NCI-H345 (cell line): ENCODE measurements around the gene VENTX.

Source experiments
- DNase-seq: peaks from one replicate; lab custom pipeline; 2025; lab: John Stamatoyannopoulos, UW

The VENTX gene

DNA sequence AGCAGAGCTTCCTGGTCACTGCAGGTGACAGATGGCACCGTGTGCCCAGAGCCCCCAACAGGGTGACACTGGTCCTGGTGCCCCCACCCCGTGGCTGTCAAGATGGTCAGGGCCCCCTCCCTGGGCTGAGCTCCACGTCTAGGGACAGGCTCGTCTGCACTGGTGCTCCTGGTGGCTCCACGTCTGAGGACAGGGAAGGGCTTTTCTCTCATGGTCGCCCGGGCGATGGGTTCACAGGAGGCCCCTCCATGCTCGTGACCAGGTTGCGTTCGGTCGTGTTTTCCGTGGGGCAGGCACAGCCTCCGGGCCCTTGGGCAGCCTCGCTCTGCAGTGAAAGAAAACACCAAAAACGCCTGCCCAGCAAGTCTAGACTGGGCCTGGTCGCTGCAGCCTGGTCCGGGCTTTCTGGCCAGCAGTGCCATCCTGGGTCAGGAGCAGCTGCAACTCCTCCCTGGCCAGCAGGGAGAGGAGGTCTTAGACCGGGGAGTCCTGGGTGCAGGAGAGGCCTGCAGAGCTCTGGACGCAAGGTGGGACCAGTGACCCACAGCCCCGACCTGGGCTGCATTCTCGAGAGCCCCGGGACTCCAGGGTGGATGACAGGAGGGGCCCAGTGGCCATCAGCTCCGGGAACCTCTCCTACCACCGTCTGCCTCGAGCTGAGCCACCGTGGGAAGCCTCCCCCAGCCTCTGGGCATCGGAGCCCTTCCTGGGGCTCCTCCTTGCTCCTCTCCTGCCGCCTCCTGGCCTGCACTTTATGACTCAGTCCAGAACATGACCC lies 35.5 kb upstream of the VENTX start:
- DNase-seq = no peak

DNA sequence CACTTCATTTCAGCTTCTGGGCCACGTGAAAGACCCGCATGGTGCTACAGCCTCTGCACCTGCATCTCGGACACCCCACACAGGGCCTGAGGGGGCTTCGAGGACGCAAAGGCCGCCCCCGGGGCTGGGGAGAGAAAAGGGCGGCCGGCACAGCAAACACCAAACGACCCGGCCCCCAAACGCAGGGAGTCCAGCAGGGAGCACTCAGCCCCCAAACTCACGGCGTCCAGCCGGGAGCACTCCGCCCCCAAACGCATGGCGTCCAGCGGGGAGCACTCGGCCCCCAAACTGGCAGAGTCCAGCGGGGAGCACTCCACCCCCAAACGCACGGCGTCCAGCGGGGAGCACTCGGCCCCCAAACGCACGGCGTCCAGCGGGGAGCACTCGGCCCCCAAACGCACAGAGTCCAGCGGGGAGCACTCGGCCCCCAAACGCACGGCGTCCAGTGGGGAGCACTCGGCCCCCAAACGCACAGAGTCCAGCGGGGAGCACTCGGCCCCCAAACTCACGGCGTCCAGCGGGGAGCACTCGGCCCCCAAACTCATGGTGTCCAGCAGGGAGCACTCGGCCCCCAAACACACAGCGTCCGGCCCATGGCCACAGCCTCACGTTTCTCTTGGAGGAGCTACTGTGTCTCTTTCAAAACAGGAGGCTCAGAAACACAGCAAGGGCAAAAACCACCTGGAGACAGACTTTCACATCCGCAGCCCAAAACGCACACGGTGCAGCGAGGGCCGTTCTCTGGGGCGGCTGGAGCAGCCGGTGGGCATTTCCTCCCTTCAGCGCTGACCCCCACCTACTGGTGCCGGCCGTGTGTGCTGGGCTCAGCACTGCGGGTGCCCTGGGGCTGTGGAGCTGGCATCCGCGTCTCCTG lies 34.6 kb upstream of the VENTX start:
- DNase-seq = no peak

DNA sequence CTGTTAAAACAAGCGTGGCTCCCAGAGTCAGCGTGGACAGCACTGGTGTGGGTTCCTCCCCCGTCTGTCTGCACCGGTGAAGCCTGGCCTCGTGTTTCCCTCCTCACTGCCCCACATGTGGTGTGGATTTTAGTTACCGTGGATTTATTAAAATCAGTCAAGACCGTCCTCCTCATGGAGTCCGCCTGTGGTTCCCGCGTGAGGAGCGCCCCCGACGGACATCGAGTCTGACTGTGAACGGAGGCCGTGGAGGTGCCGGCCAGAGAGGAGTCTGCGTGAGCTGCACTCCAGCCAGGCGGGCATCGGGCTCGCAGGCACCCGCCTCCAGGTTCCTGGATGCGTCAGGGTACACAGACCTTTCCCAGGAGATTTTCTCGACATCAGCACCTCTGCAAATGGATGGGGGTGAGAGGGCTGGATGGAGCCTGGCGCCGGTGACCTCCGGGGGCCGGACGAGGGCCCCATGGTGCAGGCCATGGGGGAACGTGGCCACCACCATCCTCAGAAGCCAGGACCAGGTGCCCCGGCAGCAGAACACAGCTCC lies 33.9 kb upstream of the VENTX start:
- DNase-seq = no peak

DNA sequence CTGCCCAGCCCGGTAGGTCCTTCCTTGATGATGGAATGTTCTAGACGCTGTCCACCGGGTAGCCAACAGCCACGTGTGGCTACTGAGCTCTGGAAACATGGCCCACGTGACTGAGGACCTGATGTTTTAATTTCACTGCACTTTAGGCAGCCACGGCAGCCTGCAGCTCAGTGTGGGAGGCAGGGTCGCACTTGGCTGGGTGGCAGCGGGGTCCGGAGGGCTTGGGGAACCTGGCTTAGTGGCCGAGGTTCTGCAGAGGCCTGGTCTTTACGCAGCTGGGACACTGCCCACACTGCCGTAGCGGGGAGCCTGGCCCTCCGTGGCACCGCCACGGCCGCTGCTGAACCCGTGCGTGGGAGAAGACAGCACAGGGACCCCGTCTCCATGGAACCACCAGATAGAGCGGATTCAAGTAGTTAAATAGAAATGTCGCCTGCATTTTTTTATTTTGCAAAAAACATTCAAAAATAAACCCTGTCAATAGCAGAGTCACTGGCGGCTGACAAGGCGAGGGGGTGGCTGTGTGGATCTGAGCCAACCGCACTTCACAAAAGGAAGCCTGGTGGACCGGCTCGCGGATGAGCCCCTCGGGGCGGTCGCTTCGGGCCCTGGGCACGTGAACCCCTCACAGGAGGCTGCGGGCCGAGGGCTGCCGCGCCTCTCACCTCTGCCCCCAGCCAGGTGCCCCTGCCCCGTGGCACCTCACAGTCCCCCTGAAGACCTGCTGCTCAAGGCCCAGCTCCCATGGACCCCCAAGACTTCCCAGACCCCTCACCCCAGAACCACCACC lies 33.2 kb upstream of the VENTX start:
- DNase-seq = no peak

DNA sequence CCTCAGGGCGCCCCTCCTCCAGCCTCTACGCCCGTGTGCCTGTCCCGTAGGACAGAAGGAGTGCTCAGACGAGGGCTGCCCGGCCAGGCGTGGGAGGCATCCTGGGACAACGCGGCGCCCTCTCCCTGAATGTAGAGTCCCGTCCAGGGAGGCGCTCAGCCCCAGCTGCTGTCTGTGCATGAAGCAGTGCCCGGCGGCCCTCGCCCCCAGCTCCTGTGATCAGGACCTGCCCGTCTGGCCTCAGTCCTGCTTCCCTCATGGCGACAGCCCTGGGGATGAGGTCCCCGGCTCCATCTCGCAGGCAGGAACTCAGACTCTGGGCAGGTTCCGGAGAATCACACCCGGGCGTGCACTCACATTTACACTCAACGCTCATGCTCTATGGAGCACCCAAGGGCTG lies 32.5 kb upstream of the VENTX start:
- DNase-seq = no peak

DNA sequence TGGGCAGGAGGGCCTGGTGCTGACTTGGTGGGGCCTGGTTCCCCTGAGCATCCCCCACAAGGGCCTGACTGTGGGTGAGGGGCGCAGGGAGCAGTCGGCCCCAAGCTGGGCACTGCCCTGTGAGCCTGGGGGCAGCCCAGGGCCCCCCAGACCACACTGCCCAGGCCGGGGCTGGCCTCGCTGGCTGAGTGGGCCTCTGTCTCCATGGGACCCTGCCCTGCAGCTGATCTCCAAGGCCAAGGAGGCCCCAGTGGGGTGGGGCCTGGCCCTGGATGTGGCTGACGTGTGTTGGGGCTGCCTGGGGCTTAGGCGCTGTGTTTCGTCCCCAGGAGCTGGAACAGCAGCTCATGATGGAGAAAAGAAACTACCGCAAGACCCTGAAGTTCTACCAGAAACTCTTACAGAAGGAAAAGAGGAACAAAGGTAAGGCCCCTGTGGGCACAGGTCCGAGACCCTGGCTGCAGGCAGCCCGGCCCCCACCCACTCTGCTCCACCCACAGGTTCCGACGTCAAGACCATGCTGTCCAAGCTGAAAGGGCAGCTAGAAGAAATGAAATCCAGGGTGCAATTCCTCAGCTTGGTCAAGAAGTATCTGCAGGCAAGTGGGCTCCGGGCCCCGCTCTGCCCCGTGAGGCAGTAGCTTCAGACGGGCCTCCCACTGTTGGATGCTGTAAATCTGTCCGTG lies 31.2 kb upstream of the VENTX start:
- DNase-seq = no peak

DNA sequence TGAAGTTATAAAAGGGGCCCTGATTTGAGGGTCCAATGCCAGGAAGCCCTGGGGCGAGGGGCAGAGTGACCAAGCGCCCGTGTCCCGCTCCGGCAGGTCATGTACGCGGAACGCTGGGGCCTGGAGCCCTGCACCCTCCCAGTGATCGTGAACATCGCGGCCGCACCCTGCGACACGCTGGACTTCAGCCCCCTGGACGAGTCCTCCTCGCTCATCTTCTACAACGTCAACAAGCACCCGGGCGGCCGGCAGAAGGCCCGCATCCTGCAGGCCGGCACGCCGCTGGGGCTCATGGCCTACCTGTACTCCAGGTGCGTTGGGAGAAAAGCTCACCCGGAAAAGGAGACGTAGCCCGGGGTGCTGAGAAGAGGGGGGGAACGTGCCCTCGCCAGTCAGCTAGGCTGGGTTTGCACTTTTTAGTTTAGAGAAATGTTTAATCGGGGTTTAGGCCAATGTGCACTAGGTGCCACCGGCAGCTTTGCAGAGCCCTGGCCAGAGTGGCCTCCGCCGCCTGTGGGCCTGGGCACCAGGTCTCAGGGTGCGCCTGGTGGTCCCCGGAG lies 30.5 kb upstream of the VENTX start:
- no peak for DNase-seq

DNA sequence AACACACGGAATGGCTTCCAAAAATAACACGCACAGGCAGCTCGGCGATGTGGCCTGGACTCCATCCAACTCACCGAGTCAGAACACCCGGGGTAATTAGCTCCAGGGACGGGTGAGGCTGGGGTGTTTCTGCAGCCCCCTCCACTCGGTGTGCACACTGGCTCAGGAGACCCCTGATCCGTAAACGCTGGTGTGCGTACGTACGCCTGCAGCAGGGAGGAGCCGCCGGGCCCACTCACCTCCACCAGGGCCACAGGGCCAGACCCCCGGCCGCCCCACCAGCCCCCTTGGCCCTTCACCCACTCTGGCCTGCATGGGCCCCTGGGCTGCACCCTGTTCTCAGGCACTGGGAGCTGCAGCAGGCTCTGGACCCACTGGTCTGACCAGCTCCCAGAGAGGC lies 30.0 kb upstream of the VENTX start:
- DNase-seq = no peak

DNA sequence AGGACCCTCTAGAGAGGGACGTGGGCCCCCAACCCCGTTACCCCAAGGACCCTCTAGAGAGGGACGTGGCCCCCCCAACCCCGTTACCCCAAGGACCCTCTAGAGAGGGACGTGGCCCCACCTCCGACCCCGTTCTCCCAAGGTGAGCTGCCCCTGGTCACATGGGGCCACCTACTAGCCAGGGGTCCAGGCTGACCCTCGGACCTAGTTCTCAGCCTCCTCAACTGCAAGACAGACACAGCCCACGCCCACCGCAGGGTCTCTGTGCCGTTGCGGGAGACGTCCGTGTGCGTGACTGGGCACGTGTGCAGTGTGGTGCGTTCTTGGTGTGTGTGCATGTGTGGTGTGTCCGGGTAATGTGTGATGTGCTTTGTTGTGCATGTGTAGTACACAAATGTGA lies 29.2 kb upstream of the VENTX start:
- no peak for DNase-seq

DNA sequence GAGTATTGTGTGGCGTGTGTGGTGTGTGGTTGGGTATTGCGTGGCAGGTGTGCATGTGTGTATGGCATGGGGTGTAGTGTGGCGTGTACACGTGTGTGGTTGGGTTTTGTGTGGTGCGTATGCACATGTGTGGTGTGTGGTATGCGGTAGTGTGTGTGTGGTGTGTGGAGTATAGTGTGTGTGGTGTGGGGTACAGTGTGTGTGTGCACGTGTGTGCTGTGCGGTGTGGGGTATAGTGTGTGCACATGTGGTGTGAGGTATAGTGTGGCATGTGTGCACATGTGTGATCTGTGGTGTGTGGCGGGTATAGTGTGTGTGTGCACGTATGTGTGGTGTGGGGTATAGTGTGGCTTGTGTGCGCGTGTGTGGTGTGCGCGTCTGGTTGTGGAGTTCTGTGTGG lies 28.5 kb upstream of the VENTX start:
- no peak for DNase-seq

DNA sequence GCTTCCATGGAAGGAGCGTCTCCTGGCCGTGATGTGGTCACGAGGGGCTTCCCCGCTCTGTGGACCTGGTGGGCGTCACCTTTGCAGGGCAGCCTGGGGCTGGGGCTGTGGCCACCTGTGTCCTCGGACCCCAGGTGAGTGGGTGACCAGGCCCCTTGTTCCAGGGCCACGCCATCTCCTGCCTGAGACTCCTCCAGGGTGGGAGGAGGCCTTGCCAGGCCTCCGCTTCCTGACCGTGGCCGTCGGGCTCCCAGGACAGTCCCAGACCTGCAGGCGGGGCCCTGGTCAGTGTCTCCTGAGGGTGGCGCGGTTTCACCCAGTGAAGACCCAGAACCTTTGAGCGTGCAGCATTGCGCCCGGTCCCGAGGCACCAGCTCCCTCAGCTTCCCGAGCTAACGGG lies 28.0 kb upstream of the VENTX start:
- DNase-seq = no peak

DNA sequence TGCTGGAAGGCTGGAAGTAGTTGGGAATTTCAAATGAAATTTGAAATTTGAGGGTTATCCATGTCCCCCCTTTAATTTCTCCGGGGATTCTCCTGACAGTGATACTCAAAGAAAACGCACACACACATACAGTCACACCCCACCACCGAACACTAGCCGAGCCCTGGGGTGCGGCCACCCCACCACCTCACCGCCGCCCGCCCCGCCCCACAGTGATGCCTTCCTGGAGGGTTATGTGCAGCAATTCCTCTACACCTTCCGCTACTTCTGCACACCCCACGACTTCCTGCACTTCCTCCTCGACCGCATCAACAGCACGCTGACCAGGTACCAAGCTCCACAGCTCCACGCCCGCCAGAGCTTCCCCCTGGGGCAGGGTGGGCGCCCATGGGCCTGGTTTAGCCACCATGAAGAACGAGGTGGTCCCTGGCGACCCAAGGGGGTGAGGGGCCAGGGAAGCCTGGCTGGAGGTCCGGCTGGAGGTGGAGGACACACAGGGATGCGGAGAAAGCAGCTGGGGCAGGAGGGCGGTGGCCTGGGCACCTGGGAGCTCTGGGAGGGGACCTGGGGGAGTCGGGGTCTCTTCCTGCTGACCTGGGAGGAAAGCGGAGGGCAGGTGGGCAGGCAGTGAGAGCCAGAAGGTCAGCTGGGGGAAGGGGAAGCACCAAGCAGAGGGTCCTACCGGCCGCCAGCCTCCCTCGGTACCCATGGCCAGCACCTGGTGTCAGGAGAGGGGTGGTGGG lies 27.1 kb upstream of the VENTX start:
- no peak for DNase-seq

DNA sequence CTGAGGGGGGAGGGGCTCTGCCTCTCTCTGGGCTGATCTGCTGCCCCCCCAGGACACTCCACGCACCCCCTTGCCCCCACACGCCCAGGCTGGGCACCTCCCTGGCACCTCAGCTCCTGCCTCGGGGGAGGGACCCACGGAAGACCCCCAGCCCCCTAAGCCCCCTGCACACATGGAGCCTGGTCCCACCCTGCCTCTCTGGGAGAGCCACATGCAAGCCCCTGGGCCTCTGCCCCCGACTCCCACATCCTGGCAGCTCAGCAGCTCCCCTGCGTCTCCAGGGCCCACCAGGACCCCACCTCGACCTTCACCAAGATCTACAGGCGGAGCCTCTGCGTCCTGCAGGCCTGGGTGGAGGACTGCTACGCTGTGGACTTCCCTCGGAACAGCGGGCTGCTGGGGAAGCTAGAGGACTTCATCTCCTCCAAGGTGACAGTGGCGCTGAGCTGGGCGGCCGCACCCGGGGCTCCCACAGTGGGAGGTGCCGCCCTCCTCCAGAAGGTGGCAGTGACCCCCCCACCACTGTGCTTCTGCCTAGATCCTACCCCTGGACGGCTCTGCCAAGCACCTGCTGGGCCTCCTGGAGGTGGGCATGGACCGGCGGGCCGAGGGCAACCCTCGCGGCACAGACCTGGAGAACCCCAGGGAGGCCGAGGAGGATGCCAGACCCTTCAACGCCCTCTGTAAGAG lies 26.4 kb upstream of the VENTX start:
- DNase-seq = no peak

DNA sequence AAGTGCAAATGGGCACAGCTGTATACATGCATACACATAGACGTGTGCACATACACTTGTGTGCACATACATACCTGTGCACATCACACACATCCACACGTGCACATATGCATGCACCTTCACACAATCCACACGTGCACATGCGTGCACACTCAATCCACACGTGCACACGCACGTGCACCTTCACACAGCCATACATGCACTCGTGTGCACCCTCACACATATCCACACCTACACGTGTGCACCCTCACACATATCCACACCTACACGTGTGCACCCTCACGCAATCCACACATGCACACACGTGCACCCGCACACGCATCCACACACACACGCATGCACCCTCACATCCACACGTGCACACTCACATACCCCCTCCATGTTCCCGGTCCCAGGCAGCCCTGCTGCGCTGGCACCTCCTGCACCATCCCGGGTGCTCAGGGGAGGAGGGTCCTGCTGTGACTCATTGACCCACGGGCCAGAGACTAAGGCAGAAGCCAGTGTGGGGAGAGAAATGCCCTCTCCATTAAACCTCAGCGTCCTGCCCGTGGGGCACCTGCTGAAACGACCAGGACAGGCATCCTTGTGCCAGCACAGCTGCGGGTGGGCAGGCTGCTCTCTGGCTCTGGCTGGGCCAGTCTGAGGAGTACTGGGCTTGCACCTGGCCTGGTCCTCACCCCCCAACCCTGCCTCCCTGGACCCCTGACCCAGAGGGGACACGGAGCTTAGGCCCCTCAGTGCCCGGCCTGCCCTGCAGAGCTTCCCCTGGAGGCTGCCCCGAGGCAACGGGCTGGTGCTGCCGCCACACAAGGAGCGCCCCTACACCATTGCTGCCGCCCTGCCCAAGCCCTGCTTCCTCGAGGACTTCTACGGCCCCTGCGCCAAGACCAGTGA lies 25.4 kb upstream of the VENTX start:
- no peak for DNase-seq

DNA sequence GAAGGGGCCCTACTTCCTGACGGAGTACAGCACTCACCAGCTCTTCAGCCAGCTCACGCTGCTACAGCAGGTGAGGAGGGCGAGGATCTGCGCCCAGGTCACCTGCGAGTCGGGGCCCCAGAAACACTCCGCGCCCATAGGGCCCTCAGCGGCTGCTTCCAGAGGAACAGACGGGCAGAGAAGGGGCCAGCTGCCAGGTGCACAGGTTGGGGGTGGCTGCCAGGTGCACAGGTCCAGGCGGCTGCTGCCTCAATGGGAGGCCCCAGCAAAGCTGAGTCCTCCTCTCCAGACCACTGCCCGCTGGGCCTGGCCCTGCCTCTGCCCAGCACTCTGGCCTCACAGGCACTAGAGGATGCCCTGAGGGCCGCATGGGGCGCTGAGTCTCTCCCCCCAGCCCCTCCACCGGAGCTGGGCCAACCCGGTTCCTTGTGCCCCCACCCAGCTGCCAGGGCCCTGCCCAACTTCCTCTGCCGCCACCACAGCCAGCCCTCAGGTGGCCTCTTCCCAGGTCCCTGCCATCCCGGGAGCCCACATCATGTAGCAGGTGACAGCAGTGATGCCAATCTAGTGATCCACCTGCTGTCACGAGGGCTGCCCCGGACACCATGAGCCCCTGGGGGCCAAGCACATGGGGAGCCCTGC lies 24.7 kb upstream of the VENTX start:
- DNase-seq = no peak

DNA sequence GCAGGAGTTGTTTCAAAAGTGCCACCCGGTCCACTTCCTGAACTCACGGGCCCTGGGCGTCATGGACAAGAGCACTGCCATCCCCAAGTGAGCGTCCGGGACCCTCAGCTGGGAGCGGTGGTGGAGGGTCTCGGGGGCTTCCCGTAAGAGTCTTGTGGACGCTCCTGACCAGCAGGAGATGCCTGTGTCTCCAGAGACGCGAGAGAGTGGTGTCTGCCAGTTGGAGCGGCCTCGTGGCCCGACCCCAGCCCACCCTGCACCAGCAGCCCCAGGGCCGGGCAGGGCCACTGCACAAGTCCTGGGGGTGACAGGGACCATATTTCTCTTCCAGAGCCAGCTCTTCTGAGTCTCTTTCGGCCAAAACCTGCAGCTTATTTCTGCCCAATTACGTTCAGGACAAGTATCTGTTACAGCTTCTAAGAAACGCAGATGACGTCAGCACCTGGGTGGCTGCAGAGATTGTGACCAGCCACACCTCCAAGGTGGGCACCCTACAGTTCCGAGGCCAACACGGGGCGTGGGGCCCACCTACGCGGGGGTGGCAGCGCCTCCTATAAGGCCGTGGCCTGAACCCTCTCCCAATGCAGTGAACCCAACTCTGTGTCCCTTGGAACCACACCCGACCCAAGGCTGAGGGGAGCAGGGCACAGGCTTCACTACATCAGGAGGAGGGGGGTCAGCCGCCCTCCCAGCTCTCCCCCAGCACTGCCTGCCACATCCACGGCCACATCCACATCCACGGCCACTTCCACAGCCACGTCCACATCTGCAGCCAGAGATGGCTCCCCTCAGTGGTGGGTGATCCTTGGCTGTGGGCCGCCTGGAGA lies 23.8 kb upstream of the VENTX start:
- DNase-seq = no peak
